OCI-LY7 (cell line): Measurements from ENCODE around the gene C2CD3.

Source experiments
- CTCF ChIP-seq: fragments of 200-600 bp; sonication (generic); conservative IDR thresholded peaks from 2 replicates; pipeline ENCODE4 v1.5.1; 2014; ENCODE audit warnings: mild to moderate bottlenecking, antibody characterized with exemption, low read length, moderate library complexity, mixed read lengths
- EZH2phosphoT487 ChIP-seq: fragments of 200-600 bp; sonication (generic); IDR thresholded peaks from 2 replicates; pipeline ENCODE4 v1.6.1; 2018; ENCODE audit warnings: low read depth, borderline replicate concordance, mild to moderate bottlenecking, mixed run types, antibody characterized with exemption, low read length, moderate library complexity, mixed read lengths

- no peak for TF ChIP-seq CTCF
- no peak for TF ChIP-seq EZH2phosphoT487
Measured at GRCh38 chr11:74157169-74157568, 13.6 kb downstream of the C2CD3 start.
